DND-41 (cell line): ENCODE measurements around the gene PIGH.

Experiments
- ATAC-seq: fragments of 200-7000 bp; cut with Tn5 transposase; 3 replicates; pipeline ENCODE4 v1.9.1; 2021; ENCODE audit warnings: low read depth; ENCODE audit not compliant: insufficient read depth
- DNase-seq: peaks from one replicate; pipeline ENCODE4 v3.0.0-alpha.2; 2020
- H2AFZ ChIP-seq: 2 replicates; pipeline ENCODE4 v1.6.0; 2012; ENCODE audit warnings: low read depth, low read length
- H3K27ac ChIP-seq: 2 replicates; pipeline ENCODE4 v1.5.1; 2012; ENCODE audit warnings: low read length, inconsistent platforms
- H3K27me3 ChIP-seq: fragments of 200-600 bp; sonication (generic); 2 replicates; pipeline ENCODE4 v1.6.0; 2012; ENCODE audit warnings: low read length, mild to moderate bottlenecking, inconsistent platforms; ENCODE audit not compliant: insufficient read depth, poor library complexity
- H3K36me3 ChIP-seq: 2 replicates; pipeline ENCODE4 v1.5.1; 2012; ENCODE audit warnings: low read length, inconsistent platforms; ENCODE audit not compliant: insufficient read depth
- H3K4me1 ChIP-seq: 2 replicates; pipeline ENCODE4 v1.5.1; 2012; ENCODE audit warnings: mild to moderate bottlenecking, low read length; ENCODE audit not compliant: insufficient read depth
- H3K4me2 ChIP-seq: 2 replicates; pipeline ENCODE4 v1.6.0; 2012; ENCODE audit warnings: mild to moderate bottlenecking, moderate library complexity, low read length, inconsistent platforms; ENCODE audit not compliant: insufficient read depth
- H3K4me3 ChIP-seq, 2 experiments: fragments of 200-600 bp in 1 of 2; shearing (Covaris generic) in 1 of 2; 2 replicates each; pipeline ENCODE4 v1.5.1; 2012 to 2016; ENCODE audit warnings: inconsistent platforms in 2 of 2, low read length in 2 of 2, mild to moderate bottlenecking in 2 of 2, low read depth in 1 of 2, moderate library complexity in 1 of 2
- H3K79me2 ChIP-seq: 2 replicates; pipeline ENCODE4 v1.6.0; 2012; ENCODE audit warnings: low read length, inconsistent platforms; ENCODE audit not compliant: insufficient read depth
- H3K9ac ChIP-seq: 2 replicates; pipeline ENCODE4 v1.6.0; 2012; ENCODE audit warnings: low read depth, mild to moderate bottlenecking, inconsistent platforms, low read length, moderate library complexity
- H3K9me3 ChIP-seq: 2 replicates; pipeline ENCODE4 v1.5.1; 2012; ENCODE audit warnings: low read length, moderate library complexity, mild to moderate bottlenecking, inconsistent platforms; ENCODE audit not compliant: insufficient read depth, severe bottlenecking
- H4K20me1 ChIP-seq: 2 replicates; pipeline ENCODE4 v1.6.0; 2012; ENCODE audit warnings: low read length; ENCODE audit not compliant: insufficient read depth
- EZH2 ChIP-seq: IDR thresholded peaks from 3 replicates; pipeline ENCODE4 v1.6.1; 2012; ENCODE audit warnings: borderline replicate concordance, low read depth, mild to moderate bottlenecking, moderate library complexity, low read length, inconsistent platforms; ENCODE audit not compliant: severe bottlenecking
- TF ChIP-seq, protein P1 (sequence below): IDR thresholded peaks from 2 replicates; pipeline ENCODE4 v1.5.1; 2012; ENCODE audit warnings: borderline replicate concordance, low read length, moderate library complexity, mild to moderate bottlenecking; ENCODE audit not compliant: poor library complexity, severe bottlenecking; ENCODE audit errors: extremely low read depth

PIGH gene

DNA sequence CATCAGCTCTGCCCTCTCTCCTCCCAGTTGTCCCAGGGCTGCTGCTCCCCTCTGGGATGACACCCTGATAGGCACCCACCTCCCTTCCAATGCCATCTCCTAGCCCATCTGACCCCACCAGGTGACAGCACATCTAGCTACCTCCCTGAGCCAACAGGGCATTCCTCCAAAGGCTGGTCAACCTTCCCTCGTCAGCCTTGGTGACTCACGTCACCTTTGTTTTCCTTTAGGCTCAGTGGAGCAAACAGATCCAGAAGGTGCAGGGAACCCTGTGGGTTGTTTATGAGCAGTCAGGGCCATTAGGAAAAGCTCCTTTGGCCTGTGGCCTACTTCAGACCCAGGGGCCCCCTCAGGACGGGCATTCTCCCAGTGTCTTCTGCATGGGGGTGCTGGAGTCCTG, 32.4 kb downstream of the PIGH start:
- peaks cover 7% of the 10 kb centered on the region for H3K27me3 ChIP-seq
- ATAC-seq = no peak

DNA sequence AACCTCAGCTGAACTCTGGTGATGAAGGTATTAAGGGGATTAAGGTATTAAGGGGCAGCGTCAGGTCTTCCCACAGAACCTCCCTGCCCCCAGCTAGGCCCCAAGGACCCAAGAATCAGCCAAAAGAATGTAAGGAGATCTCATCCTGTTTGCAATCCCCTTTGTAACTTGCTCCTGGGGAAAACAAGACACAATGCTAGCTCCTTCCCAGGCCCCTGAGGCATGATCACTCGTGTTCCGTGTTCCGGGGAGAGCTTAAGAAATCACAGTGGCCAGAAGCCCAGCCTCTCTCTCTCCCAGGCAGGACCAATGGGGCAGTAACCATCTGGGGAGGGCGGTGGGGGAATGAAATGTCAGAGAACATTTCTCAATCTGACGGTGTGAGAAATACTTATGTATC, 33.2 kb downstream of the PIGH start:
- DNase-seq (no peak), ATAC-seq (no peak)
- H3K27ac ChIP-seq = no peak overlapping the region
- TF ChIP-seq EZH2 = no peak
- TF ChIP-seq, protein P1, sequence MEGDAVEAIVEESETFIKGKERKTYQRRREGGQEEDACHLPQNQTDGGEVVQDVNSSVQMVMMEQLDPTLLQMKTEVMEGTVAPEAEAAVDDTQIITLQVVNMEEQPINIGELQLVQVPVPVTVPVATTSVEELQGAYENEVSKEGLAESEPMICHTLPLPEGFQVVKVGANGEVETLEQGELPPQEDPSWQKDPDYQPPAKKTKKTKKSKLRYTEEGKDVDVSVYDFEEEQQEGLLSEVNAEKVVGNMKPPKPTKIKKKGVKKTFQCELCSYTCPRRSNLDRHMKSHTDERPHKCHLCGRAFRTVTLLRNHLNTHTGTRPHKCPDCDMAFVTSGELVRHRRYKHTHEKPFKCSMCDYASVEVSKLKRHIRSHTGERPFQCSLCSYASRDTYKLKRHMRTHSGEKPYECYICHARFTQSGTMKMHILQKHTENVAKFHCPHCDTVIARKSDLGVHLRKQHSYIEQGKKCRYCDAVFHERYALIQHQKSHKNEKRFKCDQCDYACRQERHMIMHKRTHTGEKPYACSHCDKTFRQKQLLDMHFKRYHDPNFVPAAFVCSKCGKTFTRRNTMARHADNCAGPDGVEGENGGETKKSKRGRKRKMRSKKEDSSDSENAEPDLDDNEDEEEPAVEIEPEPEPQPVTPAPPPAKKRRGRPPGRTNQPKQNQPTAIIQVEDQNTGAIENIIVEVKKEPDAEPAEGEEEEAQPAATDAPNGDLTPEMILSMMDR = no peak
- no peak overlapping the region; the same call in 1 of the 2 replicates for H2AFZ ChIP-seq
- no peaks in the 10 kb centered on the region for H3K4me1 ChIP-seq
- no peaks in the 10 kb centered on the region for H3K79me2 ChIP-seq
- no peak overlapping the region for H3K4me2 ChIP-seq
- H4K20me1 ChIP-seq = no peaks in the 10 kb centered on the region; the same call in 1 of the 2 replicates
- no peaks in the 10 kb centered on the region for H3K9me3 ChIP-seq
- peaks cover 7% of the 10 kb centered on the region for H3K27me3 ChIP-seq
- no peak overlapping the region for H3K4me3 ChIP-seq
- no peak overlapping the region for H3K9ac ChIP-seq
- H3K36me3 ChIP-seq = no peaks in the 10 kb centered on the region

More for the DNA sequence above, 32.4 kb downstream of the PIGH start:
- Histone ChIP-seq H4K20me1 (no peaks in the 10 kb centered on the region; the same call in 1 of the 2 replicates), H3K27ac (no peak overlapping the region), H3K36me3 (no peaks in the 10 kb centered on the region), H3K79me2 (no peaks in the 10 kb centered on the region), H2AFZ (no peak overlapping the region), H3K4me2 (no peak overlapping the region), H3K4me3 (no peak overlapping the region), H3K9me3 (no peaks in the 10 kb centered on the region), H3K4me1 (no peaks in the 10 kb centered on the region), H3K9ac (no peak overlapping the region)
- DNase-seq = no peak
- TF ChIP-seq EZH2 = no peak
- TF ChIP-seq, protein P1 = no peak

DNA sequence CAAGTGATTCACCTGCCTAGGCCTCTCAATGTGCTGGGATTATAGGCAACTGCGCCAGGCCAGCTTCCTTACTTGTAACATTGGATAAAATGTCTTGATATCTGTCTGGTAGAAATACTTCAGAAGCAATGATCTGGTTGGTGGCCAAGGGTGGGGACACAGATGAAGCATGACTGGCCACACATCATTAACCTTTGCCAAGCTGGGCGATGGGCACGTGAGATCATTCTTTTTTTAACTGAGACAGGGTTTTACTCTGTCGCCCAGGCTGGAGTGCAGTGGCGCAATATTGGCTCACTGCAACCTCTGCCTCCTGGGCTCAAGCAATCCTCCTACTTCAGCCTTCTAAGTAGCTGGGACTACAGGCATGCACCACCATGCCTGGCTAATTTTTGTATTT, 35.8 kb downstream of the PIGH start:
- no peak for DNase-seq

More for the DNA sequence above, 35.8 kb downstream of the PIGH start:
- no peak for ATAC-seq
- H3K4me2 ChIP-seq = no peak overlapping the region
- no peaks in the 10 kb centered on the region for H3K9me3 ChIP-seq
- no peaks in the 10 kb centered on the region for H3K36me3 ChIP-seq
- H3K27me3 ChIP-seq = peaks cover 11% of the 10 kb centered on the region
- no peak for TF ChIP-seq EZH2
- TF ChIP-seq, protein P1 = no peak
- H3K27ac ChIP-seq = no peak overlapping the region
- no peak overlapping the region for H3K9ac ChIP-seq
- no peak overlapping the region for H3K4me3 ChIP-seq
- H3K4me1 ChIP-seq = no peaks in the 10 kb centered on the region
- no peaks in the 10 kb centered on the region for H4K20me1 ChIP-seq
- no peak overlapping the region for H2AFZ ChIP-seq
- no peaks in the 10 kb centered on the region for H3K79me2 ChIP-seq
